Kidney epithelial cell (primary cell): ENCODE data around the gene NEU2. TPM values are rescaled to one million over a fixed set of nuclear protein-coding genes. Genes with fewer than 3 reads are reported as not detected.

Source experiments
- DNase-seq: peaks from one replicate; pipeline ENCODE4 v3.0.0-alpha.2; 2010; ENCODE audit warnings: low read depth
- H3K27me3 ChIP-seq: 2 replicates; pipeline ENCODE4 v1.6.0; 2011; ENCODE audit warnings: low read length; ENCODE audit not compliant: control insufficient read depth, insufficient read depth
- H3K36me3 ChIP-seq: 2 replicates; pipeline ENCODE4 v1.5.1; 2011; ENCODE audit warnings: low read length; ENCODE audit not compliant: control insufficient read depth, insufficient read depth
- H3K4me3 ChIP-seq: 2 replicates; pipeline ENCODE4 v1.5.1; 2011; ENCODE audit warnings: low read depth, mild to moderate bottlenecking, control low read depth, low read length
- CTCF ChIP-seq: IDR thresholded peaks from 2 replicates; pipeline ENCODE4 v1.5.1; 2011; ENCODE audit warnings: mild to moderate bottlenecking, moderate library complexity, low read length, control low read depth, inconsistent platforms; ENCODE audit not compliant: insufficient read depth, poor library complexity, severe bottlenecking
- total RNA-seq: library from RNA; depleted of rRNA; stranded (reverse); fragments of >200 nt; gene quantifications from 2 replicates; pipeline ENCODE4 v1.2.3, GENCODE V29; 2015

The NEU2 gene
- total RNA-seq, 1 donor from 2014 or later, result not detected

GRCh38 chr2:233055362-233055761, 22.9 kb downstream of the NEU2 start:
- Histone ChIP-seq H3K4me3 (no peak overlapping the region), H3K27me3 (no peaks in the 10 kb centered on the region), H3K36me3 (no peaks in the 10 kb centered on the region)
- TF ChIP-seq CTCF, result no peak
- DNase-seq, result no peak

GRCh38 chr2:233056961-233057605, 24.6 kb downstream of the NEU2 start:
- no peak for TF ChIP-seq CTCF
- Histone ChIP-seq H3K4me3 (no peak overlapping the region), H3K27me3 (no peaks in the 10 kb centered on the region), H3K36me3 (no peaks in the 10 kb centered on the region)
- DNase-seq, result no peak

- Histone ChIP-seq H3K4me3 (no peak overlapping the region), H3K36me3 (no peaks in the 10 kb centered on the region), H3K27me3 (no peaks in the 10 kb centered on the region)
- TF ChIP-seq CTCF, result no peak
- no peak for DNase-seq
These were observed 26.5 kb downstream of the NEU2 start for GRCh38 chr2:233058717-233059546.

GRCh38 chr2:233059547-233059796, 27.0 kb downstream of the NEU2 start:
- no peak for TF ChIP-seq CTCF
- no peak for DNase-seq
- Histone ChIP-seq H3K27me3 (no peaks in the 10 kb centered on the region), H3K4me3 (no peak overlapping the region), H3K36me3 (no peaks in the 10 kb centered on the region)

DNA sequence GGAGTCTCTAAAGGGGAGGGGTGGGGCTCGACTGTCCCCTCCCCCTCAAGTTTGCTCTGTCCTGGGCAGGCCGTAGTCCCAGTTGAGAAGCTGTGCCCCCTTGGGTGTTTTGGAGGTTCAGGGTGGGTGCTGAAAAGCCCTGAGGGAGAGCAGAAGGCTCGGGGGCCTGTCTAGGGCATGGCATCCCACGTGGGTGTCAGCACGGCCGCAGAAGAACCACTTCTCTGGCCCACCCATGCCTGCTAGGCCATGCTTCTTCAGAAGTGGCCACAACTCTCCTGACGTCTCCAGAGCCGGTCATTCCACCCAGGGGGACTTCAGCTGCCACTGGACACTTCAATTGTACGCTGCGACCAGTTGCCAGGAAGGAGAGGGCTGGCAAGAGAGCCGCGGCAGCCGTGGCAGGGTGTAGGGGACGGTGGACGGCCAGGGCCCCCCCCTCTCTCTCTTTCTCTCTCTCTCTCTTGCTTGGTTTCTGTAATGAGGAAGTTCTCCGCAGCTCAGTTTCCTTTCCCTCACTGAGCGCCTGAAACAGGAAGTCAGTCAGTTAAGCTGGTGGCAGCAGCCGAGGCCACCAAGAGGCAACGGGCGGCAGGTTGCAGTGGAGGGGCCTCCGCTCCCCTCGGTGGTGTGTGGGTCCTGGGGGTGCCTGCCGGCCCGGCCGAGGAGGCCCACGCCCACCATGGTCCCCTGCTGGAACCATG, 27.5 kb downstream of the NEU2 start, which contains the start of gene INPP5D:
TSS of gene INPP5D (plus strand) at position 546 of the 704 bp plus-strand sequence. CDS start at position 683, 137 bp downstream.
- no peaks in the 10 kb centered on the region for H3K36me3 ChIP-seq

More for the DNA sequence above, 27.5 kb downstream of the NEU2 start, which contains the start of gene INPP5D:
- H3K27me3 ChIP-seq, result no peaks in the 10 kb centered on the region
- no peak for DNase-seq
- TF ChIP-seq CTCF, result no peak
- H3K4me3 ChIP-seq, result no peak within 1 kb of the TSS
